Suprapubic skin (tissue), 4 donors: ENCODE data around the gene MEIKIN.

Experiments used
- CTCF ChIP-seq, 2 donors: fragments of 200-600 bp in 1 of 2; fragments of 450-650 bp in 1 of 2; sonication (generic) in 1 of 2; IDR thresholded peaks; one replicate each; pipeline ENCODE4 v1.5.1; 2016 to 2019; ENCODE audit warnings: antibody characterized with exemption in 2 of 2, mild to moderate bottlenecking in 1 of 2, moderate library complexity in 1 of 2
- POLR2A ChIP-seq, 2 donors: fragments of 450-650 bp; IDR thresholded peaks; one replicate each; pipeline ENCODE4 v1.6.1; 2017; ENCODE audit warnings: antibody characterized with exemption in 2 of 2, mild to moderate bottlenecking in 2 of 2, moderate library complexity in 2 of 2
- POLR2AphosphoS5 ChIP-seq, 3 donors: sonication (generic); formaldehyde crosslinking; IDR thresholded peaks; one replicate each; pipeline ENCODE4 v1.6.1; 2017; ENCODE audit warnings: antibody characterized with exemption in 3 of 3

- TF ChIP-seq CTCF (IDR thresholded peaks at IDR 0.05) (no peak), POLR2A (IDR thresholded peaks at IDR 0.05) (no peak), POLR2AphosphoS5 (IDR thresholded peaks at IDR 0.05) (no peak)
Measured at GRCh38 chr5:131968396-131968954, 23.0 kb upstream of the MEIKIN start.
